GM18505 (cell line): Measurements from ENCODE around the gene NPPA.

Experiments used
- ATAC-seq: cut with Tn5 transposase; IDR thresholded peaks from one replicate; pipeline ENCODE4 v1.9.1; 2021; ENCODE audit not compliant: unreplicated experiment
- POLR2A ChIP-seq: IDR thresholded peaks from 4 replicates; pipeline ENCODE4 v1.6.1; 2011; ENCODE audit warnings: borderline replicate concordance; ENCODE audit not compliant: insufficient read depth, insufficient read length; ENCODE audit errors: extremely low read depth

NPPA gene

GRCh38 chr1:11860083-11860482, 12.5 kb upstream of the NPPA start:
- TF ChIP-seq POLR2A: no peak
- ATAC-seq: no peak

- TF ChIP-seq POLR2A: no peak
- ATAC-seq: no peak
Measured at GRCh38 chr1:11858968-11859871, 11.6 kb upstream of the NPPA start.

- ATAC-seq: no peak
Measured at GRCh38 chr1:11858613-11858967, 11.0 kb upstream of the NPPA start, which contains the start of gene NPPB. TSS of gene NPPB (minus strand) at chr1:11858945. CDS start at chr1:11858833, 112 bp downstream.

GRCh38 chr1:11858158-11858557, 10.6 kb upstream of the NPPA start:
- ATAC-seq: no peak
- no peak for TF ChIP-seq POLR2A

More at GRCh38 chr1:11858613-11858967, 11.0 kb upstream of the NPPA start, which contains the start of gene NPPB:
- TF ChIP-seq POLR2A: no peak

GRCh38 chr1:11857164-11857851, 9.7 kb upstream of the NPPA start:
- ATAC-seq: no peak
- TF ChIP-seq POLR2A: no peak

- no peak for TF ChIP-seq POLR2A
- no peak for ATAC-seq
Measured at GRCh38 chr1:11856698-11857097, 9.1 kb upstream of the NPPA start.

GRCh38 chr1:11855430-11855829, 7.8 kb upstream of the NPPA start:
- TF ChIP-seq POLR2A: no peak
- ATAC-seq: no peak

GRCh38 chr1:11854519-11854918, 6.9 kb upstream of the NPPA start:
- TF ChIP-seq POLR2A: no peak
- ATAC-seq: no peak

- ATAC-seq: no peak
Measured at GRCh38 chr1:11851180-11851579, 3.6 kb upstream of the NPPA start.

GRCh38 chr1:11850156-11850555, 2.6 kb upstream of the NPPA start:
- no peak for TF ChIP-seq POLR2A
- ATAC-seq: no peak

More at GRCh38 chr1:11851180-11851579, 3.6 kb upstream of the NPPA start:
- no peak for TF ChIP-seq POLR2A

- ATAC-seq: no peak
- TF ChIP-seq POLR2A: no peak
Measured at GRCh38 chr1:11848373-11848700, 754 bp upstream of the NPPA start.

- no peak for TF ChIP-seq POLR2A
- no peak for ATAC-seq
Measured at GRCh38 chr1:11845641-11846335, 1.8 kb downstream of the NPPA start.
